Right lobe of liver (tissue), 6 donors: ENCODE data around the gene PTGES2. TPM values are rescaled to one million over a fixed set of nuclear protein-coding genes. Genes with fewer than 3 reads are reported as not detected.
"Not testable (repeated sequence)": the region's sequence is repeated elsewhere in the genome, so short reads cannot be mapped to it uniquely, and the experiment has no call there.

Experiments
- ATAC-seq, 4 donors: fragments of 200-7000 bp; cut with Tn5 transposase; one replicate each; pipeline ENCODE4 v1.9.1; 2020; ENCODE audit warnings: mild to moderate bottlenecking in 4 of 4, moderate library complexity in 4 of 4
- DNase-seq, 3 donors: peaks; one replicate each; pipeline ENCODE4 v3.0.0-alpha.2; 2020
- H3K27ac ChIP-seq, 3 donors: fragments of 200-600 bp; one replicate each; pipeline ENCODE4 v1.8.0; 2022
- H3K27me3 ChIP-seq, 2 donors: fragments of 200-600 bp; one replicate each; pipeline ENCODE4 v1.8.0; 2022
- H3K36me3 ChIP-seq, 4 donors: fragments of 200-600 bp; sonication (generic) in 1 of 4; one replicate each; pipeline versions ENCODE4 v1.5.1 to v1.8.0; 2017 to 2022; ENCODE audit warnings: control low read depth in 1 of 4
- H3K4me1 ChIP-seq, 4 donors: fragments of 200-600 bp; sonication (generic) in 1 of 4; one replicate each; pipeline versions ENCODE4 v1.5.1 to v1.8.0; 2017 to 2022; ENCODE audit warnings: control low read depth in 1 of 4
- H3K4me3 ChIP-seq, 3 donors: fragments of 200-600 bp; one replicate each; pipeline ENCODE4 v1.8.0; 2022
- H3K9me3 ChIP-seq, 4 donors: fragments of 200-600 bp; sonication (generic) in 1 of 4; one replicate each; pipeline versions ENCODE4 v1.5.1 to v1.8.0; 2017 to 2022; ENCODE audit warnings: control low read depth in 1 of 4
- POLR2A ChIP-seq: fragments of 450-650 bp; IDR thresholded peaks from one replicate; pipeline ENCODE4 v1.6.1; 2017; ENCODE audit warnings: antibody characterized with exemption, mild to moderate bottlenecking
- WGBS: methylation state at CpG from one replicate; pipeline ENCODE4 v1.1.6; 2018; ENCODE audit warnings: low coverage, low lambda C conversion rate; ENCODE audit not compliant: insufficient coverage; ENCODE audit errors: missing lambda C conversion rate; 5-methylcytosine and 5-hydroxymethylcytosine counted together
- intact Hi-C, 2 donors: fragments of 100-400 bp; cut with DNase I; formaldehyde crosslinking; loops; one replicate each; pipeline versions ENCODE4 v1.11.2 to v1.14.1; 2022
- total RNA-seq, 6 experiments: library from RNA; depleted of rRNA in 2 of 6; stranded (reverse); fragments of >200 nt in 2 of 6; fragmentation: NEBNext Ultra II Directional in 3 of 6; extraction: Animal tissue kit (Norgen Biotek cat#: 25700) in 3 of 6; gene quantifications; one replicate each; pipeline versions ENCODE4 v1.1.0 to v1.2.4, GENCODE V29; 2016 to 2023
- TF ChIP-seq, protein P1 (sequence below), 4 donors: fragments of 200-600 bp in 3 of 4; fragments of 450-650 bp in 1 of 4; IDR thresholded peaks; one replicate each; pipeline versions ENCODE4 v1.5.1 to v1.8.0; 2016 to 2022; ENCODE audit warnings: antibody characterized with exemption in 4 of 4, mild to moderate bottlenecking in 2 of 4
- donor health status: DM: no; HTN: yes; CAD: no.
- donor health status: DM: no; HTN: no; CAD: no.
- donor health status: DM: no; HTN: no; CAD: no.
- donor health status: DM: no; HTN: yes; CAD: no.
- donor health status: DM: no; HTN: yes; CAD: no.

Gene PTGES2
- total RNA-seq, 6 experiments from 2014 or later = 27.2 to 67.2 (median 30.5) TPM

DNA sequence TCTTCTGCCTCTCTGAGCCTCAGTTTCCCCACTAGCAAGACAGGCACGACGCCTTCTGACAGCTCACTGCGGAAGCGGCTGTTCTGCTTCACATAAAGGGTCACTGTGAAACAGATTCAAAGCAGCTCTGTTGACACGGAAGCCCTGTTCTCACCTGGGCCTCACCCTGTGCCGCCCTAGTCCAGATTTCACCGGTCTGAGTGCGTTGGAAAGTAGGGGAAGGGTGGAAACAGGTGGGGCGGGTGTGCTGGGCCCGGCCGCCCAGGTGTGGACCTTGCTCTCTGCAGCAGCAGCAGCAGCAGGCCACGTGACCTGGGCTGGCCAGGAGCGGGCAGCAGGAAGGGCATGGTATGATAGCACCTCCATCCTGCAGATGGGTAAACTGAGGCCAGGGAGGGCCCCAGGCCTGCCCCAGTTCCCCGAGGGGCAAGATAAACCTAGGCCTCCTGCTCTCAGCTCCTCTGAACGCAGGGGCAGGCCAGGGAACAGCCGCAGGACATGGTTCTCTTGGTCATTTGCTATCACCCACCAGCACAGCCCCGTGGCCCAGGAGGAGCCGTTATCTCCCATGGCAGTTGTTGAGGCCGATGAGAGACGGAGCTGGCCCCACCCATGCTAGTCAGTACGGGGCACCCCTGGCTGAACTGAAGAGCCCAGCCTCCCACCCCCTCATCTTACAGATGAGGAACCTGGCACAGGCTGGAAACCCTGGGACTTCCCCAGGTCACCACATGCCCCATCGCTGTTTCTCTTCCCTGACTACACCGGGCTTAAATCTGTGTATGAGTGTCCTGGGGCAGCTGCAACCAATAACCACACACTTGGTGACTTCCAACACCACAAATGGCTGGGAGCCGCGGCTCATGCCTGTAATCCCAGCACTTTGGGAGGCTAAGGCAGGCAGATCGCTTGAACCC, 12.1 kb downstream of the PTGES2 start:
- 46% methylated on average over 8 of the region's 26 CpGs for WGBS
- peak; percentile 88 to 95 (median 94) for DNase-seq
- peak; percentile 70 to 81 (median 75) for ATAC-seq
- Histone ChIP-seq H3K4me1 (peaks cover 0 to 40% (median 16%) of the 10 kb centered on the region in 4 donors), H3K9me3 (no peaks in the 10 kb centered on the region), H3K27me3 (no peaks in the 10 kb centered on the region), H3K27ac (peak overlapping the region; percentile 92 to 96 (median 94)), H3K36me3 (no peaks in the 10 kb centered on the region), H3K4me3 (peak overlapping the region in 1 of 3 donors; percentile 36)
- intact Hi-C loops = no loop called here
- peak; percentile 71 for TF ChIP-seq POLR2A
- TF ChIP-seq, protein P1, sequence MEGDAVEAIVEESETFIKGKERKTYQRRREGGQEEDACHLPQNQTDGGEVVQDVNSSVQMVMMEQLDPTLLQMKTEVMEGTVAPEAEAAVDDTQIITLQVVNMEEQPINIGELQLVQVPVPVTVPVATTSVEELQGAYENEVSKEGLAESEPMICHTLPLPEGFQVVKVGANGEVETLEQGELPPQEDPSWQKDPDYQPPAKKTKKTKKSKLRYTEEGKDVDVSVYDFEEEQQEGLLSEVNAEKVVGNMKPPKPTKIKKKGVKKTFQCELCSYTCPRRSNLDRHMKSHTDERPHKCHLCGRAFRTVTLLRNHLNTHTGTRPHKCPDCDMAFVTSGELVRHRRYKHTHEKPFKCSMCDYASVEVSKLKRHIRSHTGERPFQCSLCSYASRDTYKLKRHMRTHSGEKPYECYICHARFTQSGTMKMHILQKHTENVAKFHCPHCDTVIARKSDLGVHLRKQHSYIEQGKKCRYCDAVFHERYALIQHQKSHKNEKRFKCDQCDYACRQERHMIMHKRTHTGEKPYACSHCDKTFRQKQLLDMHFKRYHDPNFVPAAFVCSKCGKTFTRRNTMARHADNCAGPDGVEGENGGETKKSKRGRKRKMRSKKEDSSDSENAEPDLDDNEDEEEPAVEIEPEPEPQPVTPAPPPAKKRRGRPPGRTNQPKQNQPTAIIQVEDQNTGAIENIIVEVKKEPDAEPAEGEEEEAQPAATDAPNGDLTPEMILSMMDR (IDR thresholded peaks at IDR 0.05) = no peak

DNA sequence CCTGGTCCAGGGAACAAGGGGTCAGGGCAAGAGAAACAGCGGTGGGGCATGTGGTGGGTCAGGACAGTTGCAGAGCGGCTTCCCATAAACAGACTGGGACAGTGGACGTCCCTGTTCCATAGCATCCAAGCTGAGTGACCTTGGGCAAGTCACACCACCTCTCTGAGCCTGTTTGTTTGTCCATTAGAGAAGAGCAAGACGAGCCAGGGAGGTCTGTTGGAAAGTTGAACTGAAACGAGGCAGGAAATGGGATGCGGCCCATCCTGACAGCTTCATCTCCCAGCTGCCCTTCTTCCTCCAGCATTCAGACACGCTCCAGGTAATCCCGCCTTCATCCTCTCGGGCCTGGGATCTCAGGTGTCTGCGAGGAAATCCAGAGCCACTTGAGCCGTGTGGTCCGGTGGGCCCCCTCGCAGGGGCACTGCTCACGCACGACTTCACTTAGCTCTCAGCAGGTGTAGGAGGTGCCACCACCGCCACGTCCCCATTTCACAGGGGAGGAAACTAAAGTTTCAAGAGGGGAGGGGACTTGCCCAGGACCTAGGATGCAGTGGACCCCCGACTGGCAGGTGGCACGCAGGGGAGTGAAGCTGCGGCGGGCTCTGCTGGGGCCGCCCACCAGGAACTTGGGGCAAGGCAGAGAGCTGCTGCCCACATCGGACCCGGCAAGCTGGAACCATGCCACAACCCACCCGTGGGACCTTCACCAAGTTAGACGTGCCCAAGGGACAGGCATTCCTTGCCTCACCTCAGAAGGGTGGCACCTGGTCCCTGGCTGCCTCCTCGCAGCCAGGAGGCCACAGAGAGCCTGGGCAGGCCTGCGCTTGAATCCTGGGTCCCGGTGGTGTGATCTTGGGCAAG, 13.0 kb downstream of the PTGES2 start:
- Histone ChIP-seq H3K4me3 (peak overlapping the region in 1 of 3 donors; percentile 36), H3K4me1 (peaks cover 0 to 40% (median 17%) of the 10 kb centered on the region in 4 donors), H3K36me3 (no peaks in the 10 kb centered on the region), H3K27ac (peak overlapping the region; percentile 92 to 96 (median 94)), H3K9me3 (no peaks in the 10 kb centered on the region), H3K27me3 (no peaks in the 10 kb centered on the region)
- DNase-seq (peak; percentile 29 to 66 (median 61)), ATAC-seq (peak in 1 of 4 donors; percentile 0)
- intact Hi-C loops = no loop called here
- TF ChIP-seq, protein P1 (IDR thresholded peaks at IDR 0.05) = no peak
- TF ChIP-seq POLR2A = no peak
- 60% methylated on average over 2 of the region's 29 CpGs for WGBS

DNA sequence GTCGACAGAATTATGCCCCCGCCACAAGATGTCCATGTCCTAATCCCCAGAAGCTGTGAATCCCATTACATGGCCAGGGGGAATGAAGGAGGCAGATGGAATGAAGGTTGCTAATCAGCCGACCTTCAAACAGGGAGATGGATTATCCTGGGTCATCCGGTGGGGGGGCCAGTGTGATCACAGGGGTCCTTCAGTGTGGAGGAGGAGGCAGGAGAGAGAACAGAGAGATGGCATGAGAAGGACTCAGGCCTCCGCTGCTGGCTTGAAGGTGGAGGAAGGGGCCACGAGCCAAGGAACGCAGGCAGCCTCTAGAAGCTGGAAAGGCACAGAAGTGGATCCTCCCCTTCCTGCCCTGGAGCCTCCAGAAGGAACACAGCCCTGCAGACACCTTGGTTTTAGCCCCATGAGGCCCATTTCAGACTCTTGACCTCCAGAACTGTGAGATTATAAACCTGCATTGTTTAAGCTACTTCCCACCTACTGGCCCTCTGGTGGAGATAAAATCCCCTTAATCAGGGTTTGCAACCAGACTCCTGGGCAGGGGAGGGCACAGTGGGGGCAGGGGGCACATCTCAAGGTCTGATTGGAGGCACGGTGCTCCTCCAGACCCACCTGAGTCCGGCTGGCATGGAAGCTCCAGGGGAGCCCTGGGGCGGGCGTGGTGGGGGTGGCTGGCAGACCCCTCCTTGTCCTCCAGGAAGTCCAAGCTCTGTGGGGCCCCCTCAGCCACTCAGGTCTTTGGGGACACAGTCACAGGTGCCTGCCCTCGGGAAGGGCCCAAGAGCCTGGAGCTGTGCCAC, 13.8 kb downstream of the PTGES2 start:
- Histone ChIP-seq H3K4me3 (no peak overlapping the region), H3K4me1 (peaks cover 0 to 40% (median 21%) of the 10 kb centered on the region in 4 donors), H3K27ac (peak overlapping the region in 2 of 3 donors; percentile 94 to 96), H3K27me3 (no peaks in the 10 kb centered on the region), H3K36me3 (peaks cover 0 to 2% (median 0%) of the 10 kb centered on the region in 4 donors), H3K9me3 (no peaks in the 10 kb centered on the region)
- TF ChIP-seq, protein P1 (IDR thresholded peaks at IDR 0.05) = no peak
- no peak for TF ChIP-seq POLR2A
- WGBS = 90% methylated on average over 4 of the region's 12 CpGs
- DNase-seq (peak; percentile 20 to 66 (median 57)), ATAC-seq (no peak)
- intact Hi-C loops = no loop called here

DNA sequence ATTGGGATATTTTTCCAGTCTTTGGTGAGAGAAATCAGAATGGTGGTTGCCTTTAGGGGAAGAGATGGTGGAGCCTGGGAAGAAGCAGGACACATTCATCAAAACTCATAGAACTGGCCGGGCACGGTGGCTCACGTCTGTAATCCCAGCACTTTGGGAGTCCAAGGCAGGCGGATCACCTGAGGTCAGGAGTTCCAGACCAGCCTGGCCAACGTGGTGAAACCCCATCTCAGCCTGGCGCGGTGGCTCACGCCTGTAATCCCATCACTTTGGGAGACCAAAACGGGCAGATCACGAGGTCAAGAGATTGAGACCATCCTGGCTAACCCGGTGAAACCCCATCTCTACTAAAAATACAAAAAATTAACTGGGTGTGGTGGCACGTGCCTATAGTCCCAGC, 15.8 kb downstream of the PTGES2 start:
- not testable (repeated sequence) for H3K27ac ChIP-seq, H3K4me3 ChIP-seq

More for the DNA sequence above, 15.8 kb downstream of the PTGES2 start:
- H3K9me3 ChIP-seq, H3K27me3 ChIP-seq, intact Hi-C loops, ATAC-seq: not testable (repeated sequence)
- H3K4me1 ChIP-seq = peaks cover 0 to 52% (median 26%) of the 10 kb centered on the region in 4 donors
- peaks cover 7 to 22% (median 13%) of the 10 kb centered on the region in 4 donors for H3K36me3 ChIP-seq
- DNase-seq = peak in 2 of 3 donors; percentile 12 to 26
- WGBS = 60% methylated on average over 2 of the region's 12 CpGs
